Measurements from ENCODE around the gene SNX21. TPM values are rescaled to one million over a fixed set of nuclear protein-coding genes. Genes with fewer than 3 reads are reported as not detected.
"Not testable (repeated sequence)": the region's sequence is repeated elsewhere in the genome, so short reads cannot be mapped to it uniquely, and the experiment has no call there.

SNX21 gene
- total and polyA plus RNA-seq, 12 donors, result 35.1 to 183 (median 73.8) TPM

DNA sequence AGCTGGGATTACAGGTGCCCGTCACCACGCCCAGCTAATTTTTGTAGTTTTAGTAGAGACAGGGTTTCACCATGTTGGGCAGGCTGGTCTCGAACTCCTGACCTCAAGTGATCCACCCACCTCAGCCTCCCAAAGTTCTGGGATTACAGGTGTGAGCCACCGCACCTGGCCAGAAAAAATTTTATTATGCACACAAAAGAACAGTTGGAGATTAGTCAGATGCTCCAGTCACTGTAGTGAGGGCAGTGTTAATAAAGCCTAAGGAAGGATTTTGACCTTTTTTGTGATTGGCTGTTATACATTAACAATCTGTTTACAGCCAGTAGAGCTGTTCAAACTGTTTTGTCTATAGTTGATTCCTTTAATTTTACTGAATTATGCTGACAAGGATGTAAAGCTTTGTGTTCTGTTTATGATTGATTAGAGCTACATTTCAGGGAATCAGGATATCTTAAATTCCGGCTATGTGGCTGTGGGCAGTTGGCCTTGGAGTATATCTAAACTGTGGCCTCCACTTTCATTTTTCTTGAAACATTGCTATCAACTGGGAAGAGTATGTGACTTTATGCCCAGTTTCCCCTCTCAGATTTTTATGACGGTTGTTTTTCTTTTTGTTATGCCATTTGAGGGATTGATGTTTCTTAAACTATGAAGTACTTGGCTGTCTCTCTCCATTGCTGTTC lies 33.7 kb downstream of the SNX21 start:
- intact Hi-C loops (cut with DNase I), result no loop called here
- Histone ChIP-seq H3K27me3 (no peaks in the 10 kb centered on the region), H3K36me3 (replicated peaks in 1 of 2) (no peaks in the 10 kb centered on the region), H3K4me3 (no peak overlapping the region), H3K27ac (peak overlapping the region; percentile 26 to 75 (median 63)), H3K9me3 (replicated peaks in 1 of 3) (no peaks in the 10 kb centered on the region), H3K4me1 (replicated peaks in 1 of 2) (peaks cover 12 to 15% of the 10 kb centered on the region in 2 donors)
- peak in 1 of 7 donors; percentile 23 for DNase-seq
- no peak for TF ChIP-seq POLR2A (IDR thresholded peaks at IDR 0.05)
- TF ChIP-seq, protein P1, sequence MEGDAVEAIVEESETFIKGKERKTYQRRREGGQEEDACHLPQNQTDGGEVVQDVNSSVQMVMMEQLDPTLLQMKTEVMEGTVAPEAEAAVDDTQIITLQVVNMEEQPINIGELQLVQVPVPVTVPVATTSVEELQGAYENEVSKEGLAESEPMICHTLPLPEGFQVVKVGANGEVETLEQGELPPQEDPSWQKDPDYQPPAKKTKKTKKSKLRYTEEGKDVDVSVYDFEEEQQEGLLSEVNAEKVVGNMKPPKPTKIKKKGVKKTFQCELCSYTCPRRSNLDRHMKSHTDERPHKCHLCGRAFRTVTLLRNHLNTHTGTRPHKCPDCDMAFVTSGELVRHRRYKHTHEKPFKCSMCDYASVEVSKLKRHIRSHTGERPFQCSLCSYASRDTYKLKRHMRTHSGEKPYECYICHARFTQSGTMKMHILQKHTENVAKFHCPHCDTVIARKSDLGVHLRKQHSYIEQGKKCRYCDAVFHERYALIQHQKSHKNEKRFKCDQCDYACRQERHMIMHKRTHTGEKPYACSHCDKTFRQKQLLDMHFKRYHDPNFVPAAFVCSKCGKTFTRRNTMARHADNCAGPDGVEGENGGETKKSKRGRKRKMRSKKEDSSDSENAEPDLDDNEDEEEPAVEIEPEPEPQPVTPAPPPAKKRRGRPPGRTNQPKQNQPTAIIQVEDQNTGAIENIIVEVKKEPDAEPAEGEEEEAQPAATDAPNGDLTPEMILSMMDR (IDR thresholded peaks at IDR 0.05), result no peak
- 66 to 74% (median 70%) methylated on average over 6 of the region's 6 CpGs for WGBS, 4 donors

- H3K4me3 ChIP-seq, result no peak overlapping the region
- H3K27ac ChIP-seq, result peak overlapping the region; percentile 26 to 75 (median 63)
- H3K4me1 ChIP-seq (replicated peaks in 1 of 2), result peaks cover 12 to 15% of the 10 kb centered on the region in 2 donors
- TF ChIP-seq POLR2A (IDR thresholded peaks at IDR 0.05), result no peak
- TF ChIP-seq, protein P1 (IDR thresholded peaks at IDR 0.05), result no peak
- H3K9me3 ChIP-seq (replicated peaks in 1 of 3), result no peaks in the 10 kb centered on the region
- DNase-seq, result no peak
- no peaks in the 10 kb centered on the region for H3K27me3 ChIP-seq
- intact Hi-C loops (cut with DNase I), result no loop called here
- H3K36me3 ChIP-seq (replicated peaks in 1 of 2), result no peaks in the 10 kb centered on the region
Observed at GRCh38 chr20:45867819-45868176, 34.2 kb downstream of the SNX21 start.

- peaks cover 0 to 7% of the 10 kb centered on the region in 2 donors for H3K36me3 ChIP-seq (replicated peaks in 1 of 2)
- DNase-seq, result peak in 1 of 7 donors; percentile 14
- TF ChIP-seq, protein P1 (IDR thresholded peaks at IDR 0.05), result no peak
- no peak for TF ChIP-seq POLR2A (IDR thresholded peaks at IDR 0.05)
- H3K4me3 ChIP-seq, result no peak overlapping the region
- no peaks in the 10 kb centered on the region for H3K9me3 ChIP-seq (replicated peaks in 1 of 3)
- intact Hi-C loops (cut with DNase I), result no loop called here
- 95 to 98% (median 97%) methylated on average over 4 of the region's 4 CpGs for WGBS, 4 donors
- peaks cover 10 to 13% of the 10 kb centered on the region in 2 donors for H3K4me1 ChIP-seq (replicated peaks in 1 of 2)
- H3K27ac ChIP-seq, result no peak overlapping the region
- H3K27me3 ChIP-seq, result no peaks in the 10 kb centered on the region
Observed at GRCh38 chr20:45872626-45873025, 39.0 kb downstream of the SNX21 start.

GRCh38 chr20:45873409-45874103 lies 40.0 kb downstream of the SNX21 start:
- WGBS, 4 donors, result 19 to 38% (median 32%) methylated on average over 1 of the region's 1 CpG
- Histone ChIP-seq H3K27ac (no peak overlapping the region), H3K27me3 (no peaks in the 10 kb centered on the region), H3K4me1 (replicated peaks in 1 of 2) (peaks cover 7 to 9% of the 10 kb centered on the region in 2 donors), H3K36me3 (replicated peaks in 1 of 2) (peaks cover 0 to 12% of the 10 kb centered on the region in 2 donors), H3K9me3 (replicated peaks in 1 of 3) (no peaks in the 10 kb centered on the region), H3K4me3 (no peak overlapping the region)
- no peak for TF ChIP-seq POLR2A (IDR thresholded peaks at IDR 0.05)
- TF ChIP-seq, protein P1 (IDR thresholded peaks at IDR 0.05), result no peak
- intact Hi-C loops (cut with DNase I), result no loop called here
- no peak for DNase-seq

- intact Hi-C loops (cut with DNase I); DNase-seq; H3K27me3 ChIP-seq; H3K27ac ChIP-seq; H3K9me3 ChIP-seq (replicated peaks in 1 of 3); H3K4me3 ChIP-seq: not testable (repeated sequence)
- Histone ChIP-seq H3K36me3 (replicated peaks in 1 of 2) (peaks cover 0 to 12% of the 10 kb centered on the region in 2 donors), H3K4me1 (replicated peaks in 1 of 2) (peaks cover 10 to 14% of the 10 kb centered on the region in 2 donors)
- 90 to 97% (median 94%) methylated on average over 10 of the region's 10 CpGs for WGBS, 4 donors
Observed at GRCh38 chr20:45874104-45874481, 40.5 kb downstream of the SNX21 start.
